Neural progenitor cell (in vitro differentiated cells): ENCODE measurements around the gene SPINK5. TPM values are rescaled to one million over a fixed set of nuclear protein-coding genes. Genes with fewer than 3 reads are reported as not detected.

Source experiments
- DNase-seq: peaks from one replicate; pipeline ENCODE4 v3.0.0-alpha.2; 2016; ENCODE audit warnings: low spot score
- H2AFZ ChIP-seq: fragments of 200-600 bp; sonication (generic); replicated peaks from 2 replicates; pipeline ENCODE4 v1.6.1; 2016; ENCODE audit warnings: antibody characterized with exemption
- H3F3A ChIP-seq: fragments of 200-600 bp; sonication (generic); 2 replicates; pipeline ENCODE4 v1.6.1; 2016; ENCODE audit warnings: antibody characterized with exemption, low read depth
- H3K27ac ChIP-seq: fragments of 200-600 bp; sonication (generic); 2 replicates; pipeline ENCODE4 v1.5.1; 2016; ENCODE audit warnings: mild to moderate bottlenecking
- H3K27me3 ChIP-seq: fragments of 200-600 bp; sonication (generic); 2 replicates; pipeline ENCODE4 v1.6.1; 2016; ENCODE audit warnings: mild to moderate bottlenecking, moderate library complexity
- H3K36me3 ChIP-seq: fragments of 200-600 bp; sonication (generic); 2 replicates; pipeline ENCODE4 v1.5.1; 2016
- H3K4me1 ChIP-seq: fragments of 200-600 bp; sonication (generic); 2 replicates; pipeline ENCODE4 v1.6.1; 2016; ENCODE audit warnings: mixed run types
- H3K4me2 ChIP-seq: fragments of 200-600 bp; sonication (generic); 2 replicates; pipeline ENCODE4 v1.6.1; 2016
- H3K4me3 ChIP-seq: fragments of 200-600 bp; sonication (generic); 2 replicates; pipeline ENCODE4 v1.5.1; 2016
- H3K79me2 ChIP-seq: fragments of 200-600 bp; sonication (generic); 2 replicates; pipeline ENCODE4 v1.6.1; 2016; ENCODE audit warnings: low read depth
- H3K9ac ChIP-seq: fragments of 200-600 bp; sonication (generic); 2 replicates; pipeline ENCODE4 v1.6.1; 2016
- H3K9me3 ChIP-seq: fragments of 200-600 bp; sonication (generic); 2 replicates; pipeline ENCODE4 v1.5.1; 2016; ENCODE audit warnings: low read depth
- H4K20me1 ChIP-seq: fragments of 200-600 bp; sonication (generic); 2 replicates; pipeline ENCODE4 v1.6.1; 2016; ENCODE audit warnings: low read depth
- H3K27ac Mint-ChIP-seq: 3 replicates; pipeline ENCODE4 v1.8.0; 2021; ENCODE audit warnings: mixed read lengths
- H3K27me3 Mint-ChIP-seq: 2 replicates; pipeline ENCODE4 v1.8.0; 2022; ENCODE audit warnings: low read depth, mild to moderate bottlenecking, inconsistent platforms, moderate library complexity, mixed read lengths; ENCODE audit not compliant: insufficient read depth
- H3K36me3 Mint-ChIP-seq: 3 replicates; pipeline ENCODE4 v1.8.0; 2021; ENCODE audit warnings: mixed read lengths
- H3K4me1 Mint-ChIP-seq: 3 replicates; pipeline ENCODE4 v1.8.0; 2021; ENCODE audit warnings: mixed read lengths
- H3K4me3 Mint-ChIP-seq: 3 replicates; pipeline ENCODE4 v1.8.0; 2021; ENCODE audit warnings: mild to moderate bottlenecking, moderate library complexity, mixed read lengths
- H3K9me3 Mint-ChIP-seq: 3 replicates; pipeline ENCODE4 v1.8.0; 2020; ENCODE audit warnings: mixed read lengths
- CTCF ChIP-seq: fragments of 200-600 bp; sonication (generic); IDR thresholded peaks from 2 replicates; pipeline ENCODE4 v1.5.1; 2017; ENCODE audit warnings: antibody characterized with exemption, mild to moderate bottlenecking
- EZH2 ChIP-seq: fragments of 200-600 bp; sonication (generic); IDR thresholded peaks from 2 replicates; pipeline ENCODE4 v1.6.1; 2017; ENCODE audit warnings: antibody characterized with exemption, mild to moderate bottlenecking, moderate library complexity
- EZH2phosphoT487 ChIP-seq: fragments of 200-600 bp; sonication (generic); IDR thresholded peaks from 2 replicates; pipeline ENCODE4 v1.6.1; 2017; ENCODE audit warnings: antibody characterized with exemption
- total RNA-seq: library from RNA; depleted of rRNA; stranded (reverse); fragments of >200 nt; gene quantifications from 2 replicates; pipeline ENCODE4 v1.2.3, GENCODE V29; 2015; ENCODE audit warnings: low replicate concordance

SPINK5 gene
- total RNA-seq, 1 donor from 2014 or later, result 18.1 TPM

- Mint-ChIP-seq H3K27ac (no peak overlapping the region), H3K4me1 (peaks cover 3% of the 10 kb centered on the region), H3K9me3 (no peaks in the 10 kb centered on the region), H3K4me3 (no peak overlapping the region), H3K36me3 (no peaks in the 10 kb centered on the region), H3K27me3 (no peaks in the 10 kb centered on the region)
- H3K36me3 ChIP-seq, result no peaks in the 10 kb centered on the region
- no peaks in the 10 kb centered on the region for H3K4me1 ChIP-seq
- no peak overlapping the region for H2AFZ ChIP-seq
- H3F3A ChIP-seq, result no peaks in the 10 kb centered on the region
- no peaks in the 10 kb centered on the region for H3K79me2 ChIP-seq
- no peak overlapping the region for H3K27ac ChIP-seq
- DNase-seq, result no peak
- H3K27me3 ChIP-seq, result no peaks in the 10 kb centered on the region
- H4K20me1 ChIP-seq, result no peaks in the 10 kb centered on the region
- no peak overlapping the region for H3K9ac ChIP-seq
- H3K4me2 ChIP-seq, result no peak overlapping the region
- TF ChIP-seq CTCF (no peak), EZH2 (no peak), EZH2phosphoT487 (no peak)
- no peak overlapping the region for H3K4me3 ChIP-seq
- no peaks in the 10 kb centered on the region for H3K9me3 ChIP-seq
Observed at GRCh38 chr5:148027505-148027904, 36.3 kb upstream of the SPINK5 start.

GRCh38 chr5:148029131-148029530 is 34.6 kb upstream of the SPINK5 start:
- Histone ChIP-seq H3K4me2 (no peak overlapping the region), H3K4me3 (no peak overlapping the region), H3K79me2 (no peaks in the 10 kb centered on the region), H3K27ac (no peak overlapping the region), H3K27me3 (no peaks in the 10 kb centered on the region), H3K9me3 (no peaks in the 10 kb centered on the region), H3K4me1 (no peaks in the 10 kb centered on the region), H3F3A (no peaks in the 10 kb centered on the region), H3K36me3 (no peaks in the 10 kb centered on the region), H3K9ac (no peak overlapping the region), H2AFZ (no peak overlapping the region), H4K20me1 (no peaks in the 10 kb centered on the region)
- Mint-ChIP-seq H3K4me1 (peaks cover 19% of the 10 kb centered on the region), H3K4me3 (no peak overlapping the region), H3K27ac (no peak overlapping the region), H3K27me3 (no peaks in the 10 kb centered on the region), H3K9me3 (no peaks in the 10 kb centered on the region), H3K36me3 (no peaks in the 10 kb centered on the region)
- DNase-seq, result no peak
- TF ChIP-seq EZH2phosphoT487, result no peak
- TF ChIP-seq EZH2, result no peak
- TF ChIP-seq CTCF, result no peak

GRCh38 chr5:148033134-148033533 is 30.6 kb upstream of the SPINK5 start:
- H3K9me3 Mint-ChIP-seq, result no peaks in the 10 kb centered on the region
- Histone ChIP-seq H3F3A (no peaks in the 10 kb centered on the region), H3K4me2 (no peak overlapping the region), H3K4me1 (no peaks in the 10 kb centered on the region), H3K27ac (no peak overlapping the region), H3K36me3 (no peaks in the 10 kb centered on the region), H3K9ac (no peak overlapping the region), H3K79me2 (no peaks in the 10 kb centered on the region), H2AFZ (no peak overlapping the region), H4K20me1 (no peaks in the 10 kb centered on the region), H3K4me3 (no peak overlapping the region), H3K9me3 (no peaks in the 10 kb centered on the region), H3K27me3 (no peaks in the 10 kb centered on the region)
- H3K4me1 Mint-ChIP-seq, result peaks cover 22% of the 10 kb centered on the region
- no peak overlapping the region for H3K4me3 Mint-ChIP-seq
- peak overlapping the region; percentile 51 for H3K27ac Mint-ChIP-seq
- H3K27me3 Mint-ChIP-seq, result no peaks in the 10 kb centered on the region
- H3K36me3 Mint-ChIP-seq, result no peaks in the 10 kb centered on the region
- TF ChIP-seq EZH2phosphoT487 (no peak), CTCF (no peak)
- no peak for DNase-seq

- H3K27me3 ChIP-seq, result no peaks in the 10 kb centered on the region
- no peaks in the 10 kb centered on the region for H3K36me3 ChIP-seq
- no peak overlapping the region for H3K9ac ChIP-seq
- DNase-seq, result no peak
- no peak overlapping the region for H2AFZ ChIP-seq
- Mint-ChIP-seq H3K4me1 (peaks cover 22% of the 10 kb centered on the region), H3K4me3 (no peak overlapping the region), H3K27ac (no peak overlapping the region), H3K27me3 (no peaks in the 10 kb centered on the region), H3K36me3 (no peaks in the 10 kb centered on the region), H3K9me3 (no peaks in the 10 kb centered on the region)
- H3K4me3 ChIP-seq, result no peak overlapping the region
- no peaks in the 10 kb centered on the region for H3F3A ChIP-seq
- H3K9me3 ChIP-seq, result no peaks in the 10 kb centered on the region
- H3K4me2 ChIP-seq, result no peak overlapping the region
- TF ChIP-seq EZH2 (no peak), CTCF (no peak), EZH2phosphoT487 (no peak)
- no peak overlapping the region for H3K27ac ChIP-seq
- H3K79me2 ChIP-seq, result no peaks in the 10 kb centered on the region
- no peaks in the 10 kb centered on the region for H3K4me1 ChIP-seq
- no peaks in the 10 kb centered on the region for H4K20me1 ChIP-seq
Observed at GRCh38 chr5:148035676-148036075, 28.1 kb upstream of the SPINK5 start.
